SK-N-SH (cell line): ENCODE measurements around the gene FAM78A.

Experiments
- CTCF ChIP-seq: fragments of 200-600 bp; sonication (generic); IDR thresholded peaks from 2 replicates; pipeline ENCODE4 v1.6.1; 2017; ENCODE audit warnings: antibody characterized with exemption, mild to moderate bottlenecking, moderate library complexity
- EP300 ChIP-seq, 2 experiments: IDR thresholded peaks; 2 replicates each; pipeline versions ENCODE4 v1.4.0 to v1.6.1; 2012; ENCODE audit warnings: borderline replicate concordance in 1 of 2, low read depth in 1 of 2, low read length in 1 of 2
- FOXJ3 ChIP-seq: sonication (generic); formaldehyde crosslinking; IDR thresholded peaks from 2 replicates; pipeline ENCODE4 v1.5.1; 2020; ENCODE audit warnings: mild to moderate bottlenecking, missing genetic modification reagents
- FOXM1 ChIP-seq: IDR thresholded peaks from 2 replicates; pipeline ENCODE4 v1.4.0; 2012; ENCODE audit warnings: low read depth, mild to moderate bottlenecking
- MEF2A ChIP-seq: IDR thresholded peaks from 2 replicates; pipeline ENCODE4 v1.4.0; 2012; ENCODE audit warnings: low read depth, borderline replicate concordance
- PBX3 ChIP-seq: IDR thresholded peaks from 2 replicates; pipeline ENCODE4; 2012
- RCOR1 ChIP-seq: fragments of 150-350 bp; IDR thresholded peaks from 2 replicates; pipeline ENCODE4 v1.6.1; 2017; ENCODE audit warnings: antibody characterized with exemption, low read length
- SIN3A ChIP-seq: IDR thresholded peaks from 2 replicates; pipeline ENCODE4 v1.6.1; 2012; ENCODE audit warnings: low read depth, mild to moderate bottlenecking, low read length, moderate library complexity, borderline replicate concordance

GRCh38 chr9:131252120-131252519, 24.2 kb downstream of the FAM78A start:
- TF ChIP-seq PBX3 (no peak), MEF2A (no peak), CTCF (no peak), SIN3A (no peak), EP300 (IDR thresholded peaks at IDR 0.05; ENCODE audit: borderline replicate concordance in 1 of 2, low read depth in 1 of 2, low read length in 1 of 2) (no peak), RCOR1 (no peak), FOXJ3 (no peak), FOXM1 (no peak)
